NCI-H1694 (cell line): Measurements from ENCODE around the gene RUNX2.
"Not testable (repeated sequence)": the region's sequence is repeated elsewhere in the genome, so short reads cannot be mapped to it uniquely, and the experiment has no call there.

Source experiments
- DNase-seq: peaks from one replicate; lab custom pipeline; 2025; lab: John Stamatoyannopoulos, UW

RUNX2 gene

GRCh38 chr6:45460166-45460565, 132.0 kb downstream of the RUNX2 start:
- no peak for DNase-seq

DNA sequence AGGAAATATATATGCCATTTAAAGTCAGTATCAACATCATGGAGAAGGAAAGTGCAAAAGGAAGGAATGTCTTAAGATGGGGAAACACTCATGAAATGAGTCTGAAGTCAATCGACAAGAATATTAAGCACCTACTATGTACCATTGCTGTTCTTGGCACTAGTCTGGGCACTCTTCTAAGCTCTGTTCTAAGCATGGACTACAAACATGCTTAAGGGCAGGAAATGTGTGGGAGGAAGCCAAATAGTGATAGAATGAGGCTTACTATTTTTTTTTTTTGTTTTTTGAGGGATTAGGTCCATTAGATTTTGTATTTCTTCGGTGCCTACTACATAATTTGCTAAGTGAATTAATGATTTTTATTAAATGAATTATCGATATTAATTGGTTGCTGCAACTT, 133.4 kb downstream of the RUNX2 start:
- DNase-seq: no peak

- DNase-seq: no peak
These were observed 134.3 kb downstream of the RUNX2 start for GRCh38 chr6:45462190-45463134.

DNA sequence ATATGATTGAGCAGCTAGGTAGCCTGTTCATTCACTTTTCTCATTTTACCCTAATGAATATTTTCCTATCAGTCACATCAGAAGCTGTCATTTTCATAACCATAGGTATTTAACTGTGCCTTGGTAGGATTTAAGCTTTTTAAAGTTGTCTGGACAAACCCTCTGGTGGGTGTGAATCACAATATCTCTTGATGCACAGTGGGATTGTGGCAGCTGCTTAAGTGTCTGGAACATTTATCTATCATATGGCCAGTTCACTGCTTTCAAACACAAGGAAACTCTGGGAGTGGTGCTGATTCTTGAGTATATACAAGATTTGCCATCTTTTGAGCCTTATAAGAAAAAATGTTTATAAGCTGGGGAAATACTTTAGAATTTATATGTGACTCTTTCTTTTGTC, 136.6 kb downstream of the RUNX2 start:
- DNase-seq: no peak

GRCh38 chr6:45466686-45467085, 138.6 kb downstream of the RUNX2 start:
- no peak for DNase-seq

- not testable (repeated sequence) for DNase-seq
These were observed 139.3 kb downstream of the RUNX2 start for GRCh38 chr6:45467417-45467816.

- DNase-seq: no peak
These were observed 139.7 kb downstream of the RUNX2 start for GRCh38 chr6:45467853-45468252.

DNA sequence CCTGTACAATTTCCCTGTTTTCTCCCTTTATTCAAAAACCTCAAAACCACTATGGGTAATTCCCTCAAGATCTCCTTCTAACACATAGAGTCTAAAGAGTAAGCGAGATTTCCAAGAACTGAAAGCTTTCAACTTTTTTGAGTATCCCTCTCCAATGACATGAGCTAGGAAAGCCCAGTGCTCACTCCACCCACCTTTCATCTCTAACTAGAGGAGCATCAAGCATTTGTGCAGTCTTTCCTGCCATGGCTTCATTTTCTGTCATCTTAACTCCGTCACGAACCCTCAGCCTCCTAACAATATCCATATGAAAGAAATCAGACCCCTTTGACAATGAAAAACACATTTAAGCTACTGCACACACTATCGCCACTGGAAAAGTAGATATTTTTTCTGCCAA, 141.5 kb downstream of the RUNX2 start:
- DNase-seq: no peak

DNA sequence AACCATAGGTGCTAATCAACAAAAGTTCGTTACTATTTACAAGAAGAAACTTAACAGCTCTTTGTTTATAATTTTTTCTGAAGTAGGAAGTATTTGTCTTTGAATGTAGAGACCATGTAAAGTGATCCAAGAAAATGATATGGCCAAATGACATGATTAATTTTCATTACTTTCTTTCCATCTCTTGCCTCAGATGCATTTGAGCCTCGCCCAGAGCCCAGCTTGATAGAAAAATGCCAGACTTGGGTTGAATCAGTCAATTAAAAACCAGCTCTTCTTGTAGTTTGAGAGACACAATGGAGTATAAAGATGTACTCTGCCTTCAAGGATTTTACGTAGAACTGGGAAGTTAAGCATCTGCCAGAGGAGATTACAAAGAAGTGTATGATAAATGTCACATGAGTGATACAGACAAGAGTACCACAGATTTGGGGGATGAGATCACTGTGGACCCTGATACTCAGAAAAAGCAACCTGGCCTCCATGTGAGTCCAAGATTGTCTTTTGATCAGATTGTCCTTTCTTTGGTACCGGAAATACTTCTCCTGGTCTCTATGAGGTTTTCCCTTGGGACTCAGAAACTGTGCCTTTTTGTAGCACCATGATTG, 142.1 kb downstream of the RUNX2 start:
- no peak for DNase-seq

GRCh38 chr6:45472382-45472781, 144.3 kb downstream of the RUNX2 start:
- DNase-seq: no peak

DNA sequence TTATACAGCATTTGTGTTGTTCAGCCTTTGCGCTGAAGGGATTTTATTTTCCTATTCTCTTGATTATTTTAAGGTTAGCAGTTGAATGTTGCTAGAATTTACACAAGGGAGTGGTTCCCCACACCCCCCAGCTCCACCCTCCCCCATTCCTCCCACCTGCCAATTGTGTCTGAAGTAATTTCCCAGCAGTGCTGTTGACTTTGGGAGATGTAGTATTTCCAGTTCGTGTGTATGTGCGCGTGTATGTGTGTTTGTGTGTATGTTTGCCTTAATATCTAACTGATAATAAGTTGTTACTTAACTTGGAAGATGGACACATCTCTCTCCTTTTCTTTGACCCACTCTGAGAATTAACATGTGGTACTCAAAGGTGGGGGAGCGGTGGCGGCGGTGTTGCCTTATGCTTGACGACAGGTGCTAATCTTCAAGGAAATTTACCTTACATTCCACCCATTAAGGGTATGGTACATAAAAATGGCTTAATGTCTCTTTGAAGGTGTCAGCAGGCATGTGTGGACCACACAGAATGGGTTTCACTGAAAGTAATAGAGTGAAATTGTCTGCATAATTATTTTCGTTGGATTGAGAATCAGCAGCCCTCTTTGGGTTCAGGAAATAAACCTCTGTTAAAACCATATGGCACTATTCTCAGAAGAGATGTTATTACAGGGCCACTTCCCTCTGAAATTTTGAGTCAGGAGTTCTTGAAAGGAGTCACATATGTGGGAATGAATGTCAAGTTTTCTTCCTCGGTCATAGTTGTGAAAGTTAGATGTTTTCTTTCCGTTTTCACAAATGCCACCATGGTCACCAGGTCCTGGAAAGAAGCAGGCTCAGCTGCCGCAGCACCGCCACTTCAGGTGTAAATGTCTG, 145.2 kb downstream of the RUNX2 start:
- no peak for DNase-seq

- DNase-seq: no peak
These were observed 146.2 kb downstream of the RUNX2 start for GRCh38 chr6:45474376-45474775.

GRCh38 chr6:45476341-45476740, 148.2 kb downstream of the RUNX2 start:
- DNase-seq: no peak

GRCh38 chr6:45477278-45477677, 149.1 kb downstream of the RUNX2 start:
- no peak for DNase-seq

GRCh38 chr6:45477790-45478189, 149.7 kb downstream of the RUNX2 start:
- DNase-seq: no peak

DNA sequence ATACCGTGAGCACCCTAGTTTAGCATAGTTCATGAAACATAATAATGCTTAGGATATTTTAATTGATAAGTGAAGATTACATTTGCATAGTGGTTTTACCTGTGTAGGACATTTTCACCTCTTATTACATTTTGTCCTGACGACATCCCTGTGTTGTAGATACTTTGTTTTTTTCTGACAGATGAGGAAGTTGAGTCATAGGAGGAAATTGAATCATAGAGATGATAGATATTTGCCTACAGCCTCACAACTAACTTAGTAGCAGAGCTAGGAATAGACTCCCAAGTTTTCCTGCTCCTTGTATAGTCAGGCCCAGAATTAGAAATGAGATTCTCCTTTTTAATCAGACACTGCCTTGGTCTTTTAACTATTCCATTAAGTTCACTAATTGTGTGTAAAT, 150.1 kb downstream of the RUNX2 start:
- no peak for DNase-seq

DNA sequence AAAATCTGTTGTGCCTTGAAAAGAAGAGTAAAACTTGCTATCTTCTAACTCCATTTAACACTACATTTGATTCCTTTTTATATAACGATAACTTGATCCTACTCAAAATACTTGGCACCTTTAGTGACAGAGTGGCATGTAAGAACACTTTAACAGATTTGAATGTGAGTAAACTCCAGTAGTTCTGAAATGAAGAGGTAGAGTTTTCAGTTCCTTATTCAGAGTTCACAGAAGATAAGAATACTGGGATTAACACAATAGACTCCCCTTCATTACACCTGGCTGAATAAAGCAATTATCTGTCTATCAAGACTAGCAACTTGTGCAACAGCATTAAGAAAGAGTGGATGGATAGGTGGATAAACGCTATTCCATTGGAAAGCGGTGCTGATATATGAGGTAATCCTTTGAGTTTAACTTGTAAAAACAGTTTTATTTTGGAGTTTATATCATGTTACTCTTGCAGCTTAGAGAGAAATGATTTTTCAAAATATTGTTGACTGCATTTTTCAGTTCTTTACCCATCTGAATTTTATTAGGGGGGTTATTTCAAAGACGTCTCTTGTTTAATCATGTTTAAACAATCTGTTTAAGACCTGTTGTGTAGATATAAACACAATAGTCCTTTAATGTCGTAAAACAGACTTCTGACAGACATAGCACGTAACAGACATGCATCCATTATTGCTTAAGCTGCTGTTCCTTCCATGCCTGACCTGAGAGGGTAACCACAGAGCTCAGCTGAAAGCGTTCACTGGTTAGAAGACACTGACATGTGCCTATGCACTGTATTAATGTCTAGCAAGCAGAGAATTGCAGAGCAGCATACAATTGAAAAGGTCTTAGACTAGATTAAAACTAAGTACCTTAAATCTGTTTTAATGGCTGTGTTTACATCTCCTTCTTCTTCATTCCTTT, 152.0 kb downstream of the RUNX2 start:
- DNase-seq: no peak

DNA sequence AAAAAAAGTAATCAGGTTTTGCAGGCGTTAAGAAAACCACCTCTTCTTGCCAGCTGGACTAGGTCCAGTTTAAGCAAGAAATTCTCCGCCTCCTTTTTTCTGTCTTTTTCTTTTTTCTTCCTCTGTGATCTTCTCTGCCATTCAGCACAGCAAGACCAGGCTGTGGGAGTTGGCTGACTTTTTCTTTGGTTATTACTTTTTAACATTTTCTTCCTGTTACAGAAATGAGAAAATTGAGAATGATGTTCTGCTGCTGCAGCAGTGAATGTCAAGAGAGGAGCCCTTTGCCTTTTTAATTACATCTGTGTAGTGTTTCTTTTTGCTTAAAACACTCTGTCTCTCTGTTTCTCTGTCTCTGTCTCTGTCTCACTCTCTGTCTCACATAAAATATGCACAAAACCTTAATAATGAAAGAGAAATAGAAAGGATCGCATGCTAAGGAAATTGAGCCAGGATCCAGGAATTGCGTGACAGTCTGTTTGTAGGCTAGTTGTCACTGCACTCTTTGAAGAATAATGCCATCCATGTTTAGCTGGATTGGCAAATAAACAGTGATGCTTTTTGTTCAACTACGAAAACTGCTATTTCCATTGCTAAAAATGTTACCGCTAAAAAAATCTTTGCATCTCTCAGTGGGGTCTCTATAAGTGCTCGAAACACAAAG, 152.8 kb downstream of the RUNX2 start:
- no peak for DNase-seq

DNA sequence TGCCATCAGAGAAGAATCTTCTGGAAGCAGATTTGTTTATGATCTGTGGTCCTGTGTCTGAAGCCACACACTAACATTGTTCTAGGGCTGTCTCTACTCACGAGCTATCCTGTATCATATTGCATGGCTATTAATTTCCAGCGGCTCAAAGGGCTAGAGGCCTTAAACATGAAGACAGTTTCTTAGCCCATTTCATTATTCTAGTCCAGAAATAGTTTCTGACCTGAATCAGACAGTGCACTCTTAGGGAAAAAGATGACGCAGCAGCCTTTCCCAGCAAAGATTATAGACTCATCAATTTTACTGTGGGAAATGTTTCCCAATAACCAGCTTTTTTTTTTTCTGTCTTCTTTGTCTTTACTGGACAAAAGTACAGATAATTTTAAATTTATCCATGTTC, 154.9 kb downstream of the RUNX2 start:
- DNase-seq: no peak

GRCh38 chr6:45483501-45483900, 155.4 kb downstream of the RUNX2 start:
- DNase-seq: no peak

DNA sequence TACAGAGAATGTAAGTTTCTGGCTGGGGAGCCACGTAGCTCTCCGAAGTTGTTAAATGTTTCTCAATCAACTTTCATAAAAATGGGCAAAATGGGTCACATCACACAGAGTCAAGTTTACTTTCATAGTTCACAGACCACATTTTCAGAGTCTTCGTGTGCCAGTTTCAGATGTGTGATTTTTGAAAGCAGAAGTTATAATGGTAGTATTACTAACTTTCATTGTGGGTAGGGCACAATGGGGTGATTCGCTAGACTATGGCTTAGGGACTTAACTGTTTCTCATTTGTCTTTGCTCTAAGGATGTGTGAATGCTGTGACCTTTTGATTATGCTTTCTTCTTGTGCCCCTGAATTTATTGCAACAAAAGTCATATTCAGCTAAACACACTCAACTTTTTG, 158.6 kb downstream of the RUNX2 start:
- no peak for DNase-seq
